PC-9 (cell line): ENCODE results near the gene PRM2. TPM values are rescaled to one million over a fixed set of nuclear protein-coding genes. Genes with fewer than 3 reads are reported as not detected.

Source experiments
- BruUV-seq: library from RNA; stranded (reverse); fragments of 400-500 nt; replicated peaks from 2 replicates; lab custom pipeline; 2021; lab: Mats Ljungman, UMichigan
- CTCF ChIA-PET: fragments of 300-600 bp; sonication (Branson Sonifier 250); formaldehyde crosslinking; loops from one replicate; lab custom pipeline; 2022; ENCODE audit warnings: antibody characterized with exemption; lab: Charles Lee
- POLR2A ChIA-PET: fragments of 300-600 bp; sonication (Branson Sonifier 250); formaldehyde crosslinking; loops from one replicate; lab custom pipeline; 2022; ENCODE audit warnings: antibody characterized with exemption; ENCODE audit not compliant: unreplicated experiment; lab: Charles Lee
- DNase-seq, 2 experiments: peaks; one replicate each; pipeline versions ENCODE4 v3.0.0 to v3.0.0-alpha.2; 2015 to 2022; ENCODE audit warnings: mixed read lengths in 1 of 2
- H2AFZ ChIP-seq: fragments of 200-600 bp; sonication (generic); 2 replicates; pipeline ENCODE4 v1.8.1; 2017; ENCODE audit warnings: antibody characterized with exemption
- H3F3A ChIP-seq: fragments of 200-600 bp; sonication (generic); 2 replicates; pipeline ENCODE4 v1.8.1; 2017; ENCODE audit warnings: antibody characterized with exemption, mild to moderate bottlenecking, low read depth; ENCODE audit not compliant: insufficient read depth
- H3K27ac ChIP-seq: fragments of 200-600 bp; sonication (generic); 2 replicates; pipeline ENCODE4 v1.6.1; 2016; ENCODE audit warnings: mixed run types
- H3K27me3 ChIP-seq: fragments of 200-600 bp; sonication (generic); 2 replicates; pipeline ENCODE4 v1.6.1; 2016; ENCODE audit warnings: low read depth, mixed run types; ENCODE audit not compliant: insufficient read depth
- H3K36me3 ChIP-seq: fragments of 200-600 bp; sonication (generic); 2 replicates; pipeline ENCODE4 v1.6.1; 2016; ENCODE audit warnings: low read depth, mixed run types
- H3K4me1 ChIP-seq: fragments of 200-600 bp; sonication (generic); replicated peaks from 2 replicates; pipeline ENCODE4 v1.6.1; 2016; ENCODE audit warnings: mixed run types; ENCODE audit not compliant: insufficient read depth
- H3K4me2 ChIP-seq: fragments of 200-600 bp; sonication (generic); 2 replicates; pipeline ENCODE4 v1.6.1; 2017; ENCODE audit warnings: mixed run types
- H3K4me3 ChIP-seq: fragments of 200-600 bp; sonication (generic); 2 replicates; pipeline ENCODE4 v1.6.1; 2016; ENCODE audit warnings: mixed run types
- H3K79me2 ChIP-seq: fragments of 200-600 bp; sonication (generic); 2 replicates; pipeline ENCODE4 v1.6.1; 2017; ENCODE audit warnings: low read depth, mixed run types
- H3K9me2 ChIP-seq: fragments of 200-600 bp; sonication (generic); 2 replicates; pipeline ENCODE4 v1.8.1; 2017; ENCODE audit warnings: mild to moderate bottlenecking; ENCODE audit not compliant: insufficient read depth
- H3K9me3 ChIP-seq: fragments of 200-600 bp; sonication (generic); 2 replicates; pipeline ENCODE4 v1.8.1; 2016; ENCODE audit warnings: low read depth; ENCODE audit not compliant: insufficient read depth
- H4K20me1 ChIP-seq: fragments of 200-600 bp; sonication (generic); 2 replicates; pipeline ENCODE4 v1.8.1; 2017; ENCODE audit not compliant: insufficient read depth
- CTCF ChIP-seq: fragments of 200-600 bp; sonication (generic); conservative IDR thresholded peaks from 2 replicates; pipeline ENCODE4 v1.6.1; 2017; ENCODE audit warnings: mixed run types, antibody characterized with exemption, mild to moderate bottlenecking, moderate library complexity
- EZH2 ChIP-seq: fragments of 200-600 bp; sonication (generic); IDR thresholded peaks from 2 replicates; pipeline ENCODE4 v1.8.0; 2017; ENCODE audit warnings: antibody characterized with exemption, low read depth
- intact Hi-C: fragments of 100-400 bp; cut with micrococcal nuclease; formaldehyde crosslinking; loops from one replicate; pipeline ENCODE4 v1.10.0; 2022; ENCODE audit not compliant: unreplicated experiment
- total RNA-seq: library from RNA; stranded (reverse); gene quantifications from 2 replicates; pipeline ENCODE4 v1.2.3, GENCODE V29; 2021

PRM2 gene
- total RNA-seq, 1 experiment from 2014 or later, result not detected

- peaks cover 23% of the 10 kb centered on the region for H3K4me1 ChIP-seq
- H3K4me3 ChIP-seq, result no peak overlapping the region
- H2AFZ ChIP-seq, result no peak overlapping the region
- no peak for DNase-seq
- H3K27ac ChIP-seq, result no peak overlapping the region
- intact Hi-C loops, result loop anchor here (10.0 kb wide), 1 partner anchor 199 kb away; no protein-coding TSS in a partner anchor
- H3F3A ChIP-seq, result peaks cover 7% of the 10 kb centered on the region; the same call in 1 of the 2 replicates
- POLR2A ChIA-PET, result no interaction called here
- CTCF ChIA-PET, result interaction anchor here (3.7 kb wide), 1 partner anchor 270 kb away, joined by 25 read pairs; no protein-coding TSS in a partner anchor
- peak overlapping the region; percentile 28; the same call in 1 of the 2 replicates for H3K4me2 ChIP-seq
- TF ChIP-seq CTCF, result no peak
- no peak for TF ChIP-seq EZH2
- H3K27me3 ChIP-seq, result no peaks in the 10 kb centered on the region
- H3K9me2 ChIP-seq, result no peaks in the 10 kb centered on the region
- H3K36me3 ChIP-seq, result no peaks in the 10 kb centered on the region
- BruUV-seq, result TSS peak; percentile 32
- H3K79me2 ChIP-seq, result no peaks in the 10 kb centered on the region
- no peaks in the 10 kb centered on the region for H4K20me1 ChIP-seq
- no peaks in the 10 kb centered on the region for H3K9me3 ChIP-seq
Measured at GRCh38 chr16:11253009-11253994, 23.0 kb downstream of the PRM2 start.

- Histone ChIP-seq H3K4me2 (no peak overlapping the region), H3K27ac (no peak overlapping the region), H3F3A (peaks cover 7% of the 10 kb centered on the region; the same call in 1 of the 2 replicates), H3K4me1 (peaks cover 22% of the 10 kb centered on the region), H3K4me3 (no peak overlapping the region), H3K36me3 (no peaks in the 10 kb centered on the region), H2AFZ (no peak overlapping the region), H3K9me2 (no peaks in the 10 kb centered on the region), H3K79me2 (no peaks in the 10 kb centered on the region), H4K20me1 (no peaks in the 10 kb centered on the region), H3K27me3 (no peaks in the 10 kb centered on the region), H3K9me3 (no peaks in the 10 kb centered on the region)
- ChIA-PET POLR2A (no interaction called here), CTCF (no interaction called here)
- TF ChIP-seq CTCF (no peak), EZH2 (no peak)
- no TSS peak for BruUV-seq
- DNase-seq, result no peak
- intact Hi-C loops, result loop anchor here (10.0 kb wide), 1 partner anchor 198 kb away; no protein-coding TSS in a partner anchor
Measured at GRCh38 chr16:11252482-11252931, 23.8 kb downstream of the PRM2 start.
